Endothelial cell of umbilical vein (primary cell): ENCODE results near the gene DNAJC3.

Experiments
- EZH2 ChIP-seq: IDR thresholded peaks from 2 replicates; pipeline ENCODE4 v1.6.1; 2012; ENCODE audit warnings: borderline replicate concordance, low read depth, mild to moderate bottlenecking, moderate library complexity, low read length, inconsistent platforms; ENCODE audit not compliant: severe bottlenecking
- FOS ChIP-seq: IDR thresholded peaks from 2 replicates; pipeline ENCODE4 v1.6.1; 2011; ENCODE audit warnings: mild to moderate bottlenecking, low read length, moderate library complexity, borderline replicate concordance; ENCODE audit not compliant: insufficient read depth
- GATA2 ChIP-seq: IDR thresholded peaks from 2 replicates; pipeline ENCODE4 v1.7.0; 2011; ENCODE audit warnings: low read depth, mild to moderate bottlenecking, moderate library complexity, mixed read lengths, low read length; ENCODE audit not compliant: insufficient read length, insufficient read depth
- JUN ChIP-seq: IDR thresholded peaks from 2 replicates; pipeline ENCODE4 v1.6.1; 2011; ENCODE audit warnings: borderline replicate concordance, low read depth; ENCODE audit not compliant: insufficient read length, insufficient read depth
- MYC ChIP-seq: IDR thresholded peaks from one replicate; pipeline ENCODE4 v1.6.1; 2011; ENCODE audit warnings: mild to moderate bottlenecking, low read depth, low read length
- POLR2A ChIP-seq: IDR thresholded peaks from 2 replicates; pipeline ENCODE4 v1.6.1; 2012; ENCODE audit warnings: low read depth, mild to moderate bottlenecking, control low read depth, low read length
- POLR2AphosphoS5 ChIP-seq: IDR thresholded peaks from 2 replicates; pipeline ENCODE4 v1.6.1; 2012; ENCODE audit warnings: low read depth, mild to moderate bottlenecking, control low read depth, low read length, moderate library complexity; ENCODE audit not compliant: insufficient read depth
- TF ChIP-seq, protein P1 (sequence below), 2 donors: IDR thresholded peaks; 1 replicate in 1 of 2; 2 replicates in 1 of 2; pipeline ENCODE4 v1.5.1; 2011; ENCODE audit warnings: low read length in 2 of 2, mild to moderate bottlenecking in 2 of 2, moderate library complexity in 2 of 2, control low read depth in 1 of 2, inconsistent platforms in 1 of 2, low read depth in 1 of 2; ENCODE audit not compliant: insufficient read depth in 1 of 2; ENCODE audit errors: extremely low read depth in 1 of 2
- TF ChIP-seq, protein P2 (sequence below): IDR thresholded peaks from 2 replicates; pipeline ENCODE4 v1.6.1; 2011; ENCODE audit not compliant: insufficient read depth, insufficient read length

DNA sequence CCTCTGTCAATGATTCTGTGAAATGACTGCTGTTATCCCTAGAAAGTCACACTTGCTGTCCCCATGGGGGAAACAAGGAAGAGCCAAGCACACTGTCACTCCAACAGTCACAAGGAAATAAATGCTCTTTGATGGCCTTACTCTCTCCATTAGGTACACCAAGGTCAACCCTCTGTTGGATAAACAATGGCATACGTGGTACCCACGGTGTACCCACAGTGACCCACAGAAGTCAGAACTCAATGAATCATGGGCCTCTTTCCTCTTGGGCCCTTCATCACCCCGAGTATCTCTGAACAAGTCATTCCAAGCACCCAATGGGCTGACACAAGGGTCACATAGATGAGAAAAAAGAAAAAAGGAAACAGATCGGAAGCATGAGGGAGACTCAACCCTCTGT, 47.9 kb upstream of the DNAJC3 start:
- TF ChIP-seq POLR2A (no peak), FOS (no peak), POLR2AphosphoS5 (no peak), EZH2 (no peak), JUN (no peak), MYC (no peak), GATA2 (no peak)
- TF ChIP-seq, protein P1, sequence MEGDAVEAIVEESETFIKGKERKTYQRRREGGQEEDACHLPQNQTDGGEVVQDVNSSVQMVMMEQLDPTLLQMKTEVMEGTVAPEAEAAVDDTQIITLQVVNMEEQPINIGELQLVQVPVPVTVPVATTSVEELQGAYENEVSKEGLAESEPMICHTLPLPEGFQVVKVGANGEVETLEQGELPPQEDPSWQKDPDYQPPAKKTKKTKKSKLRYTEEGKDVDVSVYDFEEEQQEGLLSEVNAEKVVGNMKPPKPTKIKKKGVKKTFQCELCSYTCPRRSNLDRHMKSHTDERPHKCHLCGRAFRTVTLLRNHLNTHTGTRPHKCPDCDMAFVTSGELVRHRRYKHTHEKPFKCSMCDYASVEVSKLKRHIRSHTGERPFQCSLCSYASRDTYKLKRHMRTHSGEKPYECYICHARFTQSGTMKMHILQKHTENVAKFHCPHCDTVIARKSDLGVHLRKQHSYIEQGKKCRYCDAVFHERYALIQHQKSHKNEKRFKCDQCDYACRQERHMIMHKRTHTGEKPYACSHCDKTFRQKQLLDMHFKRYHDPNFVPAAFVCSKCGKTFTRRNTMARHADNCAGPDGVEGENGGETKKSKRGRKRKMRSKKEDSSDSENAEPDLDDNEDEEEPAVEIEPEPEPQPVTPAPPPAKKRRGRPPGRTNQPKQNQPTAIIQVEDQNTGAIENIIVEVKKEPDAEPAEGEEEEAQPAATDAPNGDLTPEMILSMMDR (IDR thresholded peaks at IDR 0.05; ENCODE audit: extremely low read depth in 1 of 2, insufficient read depth in 1 of 2, low read depth in 1 of 2, low read length in 2 of 2), result no peak
- TF ChIP-seq, protein P2, sequence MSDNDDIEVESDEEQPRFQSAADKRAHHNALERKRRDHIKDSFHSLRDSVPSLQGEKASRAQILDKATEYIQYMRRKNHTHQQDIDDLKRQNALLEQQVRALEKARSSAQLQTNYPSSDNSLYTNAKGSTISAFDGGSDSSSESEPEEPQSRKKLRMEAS, result no peak
